ENCODE results near the gene C6orf89.

Gene C6orf89

DNA sequence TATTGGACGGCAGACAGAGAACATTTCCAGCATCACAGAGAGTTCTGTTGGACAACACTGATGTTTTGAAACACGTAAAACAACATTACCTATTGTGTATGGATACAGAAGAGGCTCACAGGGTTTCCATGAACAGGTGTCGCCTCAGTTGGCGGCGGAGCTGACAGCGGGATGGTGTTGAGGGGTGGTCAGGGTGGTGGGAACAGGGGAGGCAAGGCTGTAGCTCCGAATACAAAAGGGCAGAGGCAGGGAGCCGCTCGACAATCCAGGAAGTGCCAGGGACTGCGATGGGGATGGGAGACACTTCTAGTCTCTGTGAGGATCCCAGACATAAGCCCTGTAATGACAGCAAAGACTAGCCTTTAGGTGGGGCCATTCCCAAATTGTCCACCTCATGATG is 54.3 kb downstream of the C6orf89 start:
- TF ChIP-seq, protein P1, sequence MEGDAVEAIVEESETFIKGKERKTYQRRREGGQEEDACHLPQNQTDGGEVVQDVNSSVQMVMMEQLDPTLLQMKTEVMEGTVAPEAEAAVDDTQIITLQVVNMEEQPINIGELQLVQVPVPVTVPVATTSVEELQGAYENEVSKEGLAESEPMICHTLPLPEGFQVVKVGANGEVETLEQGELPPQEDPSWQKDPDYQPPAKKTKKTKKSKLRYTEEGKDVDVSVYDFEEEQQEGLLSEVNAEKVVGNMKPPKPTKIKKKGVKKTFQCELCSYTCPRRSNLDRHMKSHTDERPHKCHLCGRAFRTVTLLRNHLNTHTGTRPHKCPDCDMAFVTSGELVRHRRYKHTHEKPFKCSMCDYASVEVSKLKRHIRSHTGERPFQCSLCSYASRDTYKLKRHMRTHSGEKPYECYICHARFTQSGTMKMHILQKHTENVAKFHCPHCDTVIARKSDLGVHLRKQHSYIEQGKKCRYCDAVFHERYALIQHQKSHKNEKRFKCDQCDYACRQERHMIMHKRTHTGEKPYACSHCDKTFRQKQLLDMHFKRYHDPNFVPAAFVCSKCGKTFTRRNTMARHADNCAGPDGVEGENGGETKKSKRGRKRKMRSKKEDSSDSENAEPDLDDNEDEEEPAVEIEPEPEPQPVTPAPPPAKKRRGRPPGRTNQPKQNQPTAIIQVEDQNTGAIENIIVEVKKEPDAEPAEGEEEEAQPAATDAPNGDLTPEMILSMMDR (IDR thresholded peaks at IDR 0.05): no peak

DNA sequence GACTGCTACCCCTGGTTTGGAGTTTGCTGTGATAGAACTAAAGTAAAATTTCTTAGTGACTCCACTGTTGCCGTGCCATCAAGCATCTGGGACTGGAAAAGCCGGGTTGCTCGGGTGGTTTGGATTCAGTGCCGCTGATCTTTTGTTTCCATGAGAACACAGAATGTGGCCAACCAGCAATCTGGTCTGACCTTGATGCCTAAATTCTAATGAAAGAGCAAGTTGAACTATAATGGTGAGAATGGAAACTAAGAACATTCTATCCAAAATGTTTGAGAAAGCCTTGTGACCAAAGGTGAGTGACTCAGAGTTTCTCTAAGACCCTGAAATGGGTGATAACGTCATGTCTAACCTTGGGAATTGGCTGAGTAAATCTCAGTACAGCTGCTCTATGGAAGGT is 58.9 kb downstream of the C6orf89 start:
- TF ChIP-seq, protein P1 (IDR thresholded peaks at IDR 0.05): no peak

DNA sequence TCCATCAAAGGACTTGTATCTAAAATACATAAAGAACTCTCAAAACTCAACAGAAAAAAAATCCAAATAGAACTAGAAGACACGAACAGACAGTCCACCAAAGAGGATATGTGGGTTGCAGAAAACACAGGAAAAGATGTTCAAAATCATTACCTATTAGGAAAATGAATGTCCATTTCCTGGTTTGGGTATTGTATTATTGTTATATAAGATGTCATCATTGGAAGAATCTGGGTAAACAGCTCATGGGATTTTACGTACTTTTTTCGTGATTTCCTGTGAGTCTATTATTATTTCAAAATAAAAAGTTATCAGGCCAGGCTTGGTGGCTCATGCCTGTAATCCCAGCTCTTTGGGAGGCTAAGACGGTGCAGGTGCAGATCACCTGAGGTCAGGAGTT is 59.5 kb downstream of the C6orf89 start:
- TF ChIP-seq, protein P1 (IDR thresholded peaks at IDR 0.05): no peak

DNA sequence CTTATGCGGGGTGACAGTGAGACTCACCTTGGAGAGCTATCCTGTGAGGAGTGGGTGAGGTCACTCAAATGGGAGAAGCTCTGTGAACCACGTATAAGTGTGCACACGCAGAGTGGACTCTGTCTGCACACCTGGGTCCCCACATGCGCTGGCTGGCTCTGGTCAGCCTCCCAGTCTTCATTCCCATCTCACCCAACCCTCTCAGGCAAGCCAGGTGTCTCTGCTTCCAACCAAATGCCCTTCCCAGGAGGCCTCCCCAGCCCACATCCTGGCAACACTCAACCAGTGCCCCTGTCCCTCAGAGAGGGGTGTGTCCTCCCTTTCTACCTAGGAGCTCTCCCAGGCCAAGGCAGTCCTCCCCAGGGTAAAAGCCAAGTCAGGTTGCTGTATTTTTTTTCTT is 60.8 kb downstream of the C6orf89 start:
- TF ChIP-seq, protein P1 (IDR thresholded peaks at IDR 0.05): no peak

DNA sequence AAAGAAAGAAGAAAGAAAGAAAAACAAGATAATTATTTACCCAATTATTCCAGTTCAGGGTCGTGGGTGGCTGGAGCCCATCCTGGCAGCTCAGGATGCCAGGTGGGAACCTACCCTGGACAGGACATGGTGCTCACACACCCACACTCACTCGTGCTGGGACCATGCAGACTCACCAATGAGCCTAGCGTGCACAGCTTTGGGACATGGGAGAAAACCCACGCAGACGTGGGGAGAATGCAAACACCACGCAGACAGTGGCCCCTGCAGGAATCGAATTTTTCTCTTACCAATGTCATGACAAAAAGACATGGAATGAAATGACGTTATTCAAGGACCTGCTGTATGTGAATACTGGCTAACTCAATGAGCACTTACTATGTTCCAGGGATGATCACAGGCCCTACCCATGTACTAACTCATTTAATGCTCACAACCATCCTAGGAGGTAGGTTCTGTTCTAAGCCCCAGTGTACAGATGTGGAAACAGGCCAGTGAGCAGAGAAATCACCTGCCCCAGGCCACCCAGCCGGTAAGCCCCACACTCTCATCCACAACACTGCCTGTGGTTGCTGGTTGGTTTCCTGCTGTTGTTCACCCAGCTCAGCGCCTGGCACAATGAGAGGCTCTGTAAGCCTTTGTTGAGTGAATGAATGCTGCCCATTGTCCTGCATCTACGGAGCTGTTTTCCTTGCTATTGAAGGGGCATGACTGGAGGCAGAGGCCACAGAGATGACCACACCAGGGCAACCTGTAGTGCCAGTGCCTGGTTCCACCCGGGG is 62.0 kb downstream of the C6orf89 start:
- TF ChIP-seq, protein P1 (IDR thresholded peaks at IDR 0.05): no peak

DNA sequence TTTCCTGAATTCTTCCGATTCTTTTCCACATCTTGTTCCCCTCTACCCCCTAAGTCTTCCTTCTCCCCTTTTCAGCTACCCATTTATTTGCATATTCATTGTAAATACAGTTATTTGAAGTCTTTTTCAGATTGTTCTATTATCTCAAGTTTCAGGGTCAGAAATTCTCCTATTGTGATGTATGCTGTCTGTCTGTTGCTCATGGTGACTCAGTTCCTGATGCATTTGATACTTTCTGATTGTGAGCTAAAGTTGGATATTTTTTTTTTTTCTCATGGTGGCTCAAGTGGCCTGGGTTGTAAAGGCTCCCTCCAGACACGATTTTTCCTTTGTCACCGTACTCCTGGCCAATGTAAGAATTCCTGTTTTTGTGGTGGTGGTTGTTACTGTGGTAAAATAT is 63.9 kb downstream of the C6orf89 start:
- TF ChIP-seq, protein P1 (IDR thresholded peaks at IDR 0.05): no peak

DNA sequence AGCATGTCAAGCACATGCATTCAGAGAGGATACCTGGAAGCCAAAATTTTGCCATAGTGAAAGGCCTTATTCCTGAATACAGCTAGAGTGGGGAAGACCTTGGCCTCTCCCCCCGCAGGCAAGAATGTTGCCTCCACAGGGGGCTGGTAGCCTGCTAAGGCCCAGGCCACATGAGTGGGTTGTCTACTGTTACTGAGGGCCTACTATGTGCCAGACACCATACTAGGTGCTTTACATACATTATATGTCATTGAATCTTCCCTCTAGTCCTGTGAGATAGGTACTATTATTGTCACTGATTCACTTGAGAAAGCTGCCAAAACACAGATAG is 68.1 kb downstream of the C6orf89 start:
- TF ChIP-seq, protein P1 (IDR thresholded peaks at IDR 0.05): no peak

Measured in LNCAP (cell line).